Measurements from ENCODE around the gene ACOXL.
"Not testable (repeated sequence)": the region's sequence is repeated elsewhere in the genome, so short reads cannot be mapped to it uniquely, and the experiment has no call there.

The ACOXL gene

GRCh38 chr2:110838657-110839384, 106.4 kb downstream of the ACOXL start:
- intact Hi-C loops (cut with DNase I) = no loop called here
- DNase-seq = no peak

- intact Hi-C loops (cut with DNase I) = no loop called here
- DNase-seq = no peak
Observed at GRCh38 chr2:110840508-110840907, 108.1 kb downstream of the ACOXL start.

- no peak for DNase-seq
- intact Hi-C loops (cut with DNase I) = no loop called here
Observed at GRCh38 chr2:110842048-110842447, 109.7 kb downstream of the ACOXL start.

- no peak for DNase-seq
- intact Hi-C loops (cut with DNase I) = no loop called here
Observed at GRCh38 chr2:110843496-110843895, 111.1 kb downstream of the ACOXL start.

GRCh38 chr2:110843959-110844510, 111.7 kb downstream of the ACOXL start:
- intact Hi-C loops (cut with DNase I) = no loop called here
- DNase-seq = no peak

GRCh38 chr2:110847651-110848050, 115.3 kb downstream of the ACOXL start:
- no peak for DNase-seq
- intact Hi-C loops (cut with DNase I) = no loop called here

- intact Hi-C loops (cut with DNase I) = no loop called here
- no peak for DNase-seq
Observed at GRCh38 chr2:110848071-110848470, 115.7 kb downstream of the ACOXL start.

- no peak for DNase-seq
- intact Hi-C loops (cut with DNase I) = no loop called here
Observed at GRCh38 chr2:110848519-110849030, 116.2 kb downstream of the ACOXL start.

- DNase-seq = peak in 1 of 42 donors; percentile 39
- intact Hi-C loops (cut with DNase I) = no loop called here
Observed at GRCh38 chr2:110851531-110851930, 119.2 kb downstream of the ACOXL start.

- intact Hi-C loops (cut with DNase I) = no loop called here
- peak in 1 of 42 donors; percentile 27 for DNase-seq
Observed at GRCh38 chr2:110852051-110852450, 119.7 kb downstream of the ACOXL start.

- DNase-seq = peak in 1 of 42 donors; percentile 34
- intact Hi-C loops (cut with DNase I) = no loop called here
Observed at GRCh38 chr2:110852541-110853263, 120.3 kb downstream of the ACOXL start.

- DNase-seq = peak in 32 of 42 donors; percentile 27 to 73 (median 54)
- intact Hi-C loops (cut with DNase I) = no loop called here
Observed at GRCh38 chr2:110853516-110853915, 121.1 kb downstream of the ACOXL start.

- peak in 1 of 42 donors; percentile 16 for DNase-seq
- intact Hi-C loops (cut with DNase I) = no loop called here
Observed at GRCh38 chr2:110853948-110854347, 121.6 kb downstream of the ACOXL start.

- DNase-seq = peak in 2 of 42 donors; percentile 8 to 19
- intact Hi-C loops (cut with DNase I) = no loop called here
Observed at GRCh38 chr2:110854355-110855081, 122.1 kb downstream of the ACOXL start.

- DNase-seq; intact Hi-C loops (cut with DNase I): not testable (repeated sequence)
Observed at GRCh38 chr2:110855841-110856240, 123.5 kb downstream of the ACOXL start.

- DNase-seq = peak in 30 of 42 donors; percentile 8 to 79 (median 41)
- intact Hi-C loops (cut with DNase I) = no loop called here
Observed at GRCh38 chr2:110858135-110858725, 125.9 kb downstream of the ACOXL start.

GRCh38 chr2:110858993-110859701, 126.8 kb downstream of the ACOXL start:
- DNase-seq = peak in 5 of 42 donors; percentile 9 to 35 (median 27)
- intact Hi-C loops (cut with DNase I) = no loop called here

GRCh38 chr2:110860630-110861029, 128.3 kb downstream of the ACOXL start:
- intact Hi-C loops (cut with DNase I) = no loop called here
- no peak for DNase-seq
